Fibroblast of upper back skin (primary cell): ENCODE results near the gene UGDH.
"Not testable (repeated sequence)": the region's sequence is repeated elsewhere in the genome, so short reads cannot be mapped to it uniquely, and the experiment has no call there.

Experiments used
- DNase-seq: peaks from one replicate; pipeline ENCODE4 v3.0.0-alpha.2; 2013

The UGDH gene

GRCh38 chr4:39490322-39490721 is 36.9 kb downstream of the UGDH start:
- DNase-seq: no peak

- no peak for DNase-seq
Measured at GRCh38 chr4:39486221-39486804, 40.9 kb downstream of the UGDH start.

- DNase-seq: no peak
Measured at GRCh38 chr4:39484582-39485272, 42.5 kb downstream of the UGDH start.

GRCh38 chr4:39480902-39481695 is 46.1 kb downstream of the UGDH start:
- no peak for DNase-seq

- DNase-seq: no peak
Measured at GRCh38 chr4:39480251-39480650, 47.0 kb downstream of the UGDH start.

GRCh38 chr4:39476187-39476895 is 50.9 kb downstream of the UGDH start:
- DNase-seq: no peak

GRCh38 chr4:39472396-39472795 is 54.8 kb downstream of the UGDH start:
- no peak for DNase-seq

GRCh38 chr4:39470402-39470801 is 56.8 kb downstream of the UGDH start:
- no peak for DNase-seq

GRCh38 chr4:39469429-39470077 is 57.7 kb downstream of the UGDH start:
- peak; percentile 85 for DNase-seq

GRCh38 chr4:39467464-39467863 is 59.8 kb downstream of the UGDH start:
- DNase-seq: no peak

GRCh38 chr4:39466747-39467146 is 60.5 kb downstream of the UGDH start:
- no peak for DNase-seq

GRCh38 chr4:39464886-39465501 is 62.2 kb downstream of the UGDH start:
- peak; percentile 88 for DNase-seq

- peak; percentile 99 for DNase-seq
Measured at GRCh38 chr4:39458505-39459300, 68.5 kb downstream of the UGDH start, which contains the start of the genes LIAS and RPL9. TSS of gene LIAS (plus strand) at chr4:39459056. CDS start at chr4:39459118, 62 bp downstream. TSS of gene RPL9 (minus strand) at chr4:39458922. CDS start at chr4:39458439, 483 bp downstream.

- DNase-seq: not testable (repeated sequence)
Measured at GRCh38 chr4:39458161-39458504, 69.1 kb downstream of the UGDH start.

GRCh38 chr4:39456946-39457763 is 70.1 kb downstream of the UGDH start:
- DNase-seq: no peak

GRCh38 chr4:39455486-39455885 is 71.8 kb downstream of the UGDH start:
- DNase-seq: no peak

GRCh38 chr4:39453738-39454137 is 73.5 kb downstream of the UGDH start:
- no peak for DNase-seq

- DNase-seq: no peak
Measured at GRCh38 chr4:39452860-39453587, 74.2 kb downstream of the UGDH start.

- DNase-seq: no peak
Measured at GRCh38 chr4:39452153-39452859, 74.9 kb downstream of the UGDH start.
